ENCODE data around the gene MBNL1. TPM values are rescaled to one million over a fixed set of nuclear protein-coding genes. Genes with fewer than 3 reads are reported as not detected.

The MBNL1 gene
- total RNA-seq, 4 donors from 2014 or later: 353 to 653 (median 495) TPM

- peak in 1 of 2 donors; percentile 90 for TF ChIP-seq EP300 (IDR thresholded peaks at IDR 0.05)
- TF ChIP-seq POLR2A (IDR thresholded peaks at IDR 0.05): peak in 1 of 2 donors; percentile 15
- no peak for TF ChIP-seq CTCF (IDR thresholded peaks at IDR 0.05)
- 1% methylated on average over 33 to 56 of the region's 56 CpGs for WGBS, 2 donors
- Histone ChIP-seq H3K27ac (peak overlapping the region; percentile 99 to 100 (median 99)), H3K4me1 (peaks cover 4 to 61% (median 47%) of the 10 kb centered on the region in 4 donors), H3K36me3 (no peaks in the 10 kb centered on the region), H3K4me3 (peak overlapping the region; percentile 79 to 93 (median 89)), H3K9me3 (no peaks in the 10 kb centered on the region), H3K27me3 (no peaks in the 10 kb centered on the region)
- peak; percentile 26 to 50 for DNase-seq (ENCODE audit: low spot score in 2 of 2)
Observed at GRCh38 chr3:152269056-152269830, 514 bp downstream of the MBNL1 start.

GRCh38 chr3:152269831-152270734 is 1.4 kb downstream of the MBNL1 start:
- Histone ChIP-seq H3K27me3 (no peaks in the 10 kb centered on the region), H3K27ac (peak overlapping the region; percentile 99 to 100 (median 99)), H3K36me3 (no peaks in the 10 kb centered on the region), H3K4me1 (peaks cover 0 to 62% (median 54%) of the 10 kb centered on the region in 4 donors), H3K4me3 (peak overlapping the region; percentile 79 to 93 (median 89)), H3K9me3 (no peaks in the 10 kb centered on the region)
- no peak for DNase-seq (ENCODE audit: low spot score in 2 of 2)
- 0 to 1% methylated on average over 16 of the region's 16 CpGs for WGBS, 2 donors
- TF ChIP-seq CTCF (IDR thresholded peaks at IDR 0.05): no peak
- TF ChIP-seq POLR2A (IDR thresholded peaks at IDR 0.05): peak in 1 of 2 donors; percentile 30

DNA sequence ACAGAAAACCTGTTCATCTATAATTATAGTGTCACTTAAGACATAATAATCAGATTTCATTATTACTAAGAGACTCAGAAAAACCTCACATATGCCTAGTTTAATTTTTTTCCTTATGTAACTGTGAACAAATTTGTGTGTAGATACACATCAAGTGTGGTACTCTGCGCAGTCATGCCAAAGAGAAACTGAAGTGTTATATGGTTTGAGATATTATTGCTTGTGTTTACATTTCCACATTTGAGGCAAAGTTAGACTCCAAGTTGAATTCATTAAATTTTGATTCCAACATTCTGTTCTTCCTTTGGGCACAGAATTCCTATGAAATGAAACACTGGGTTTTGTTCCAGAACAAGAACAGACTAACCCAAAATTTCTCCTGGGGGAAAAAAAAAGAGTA is 2.2 kb downstream of the MBNL1 start:
- no peaks in the 10 kb centered on the region for H3K27me3 ChIP-seq
- TF ChIP-seq EP300 (IDR thresholded peaks at IDR 0.05) (no peak), POLR2A (IDR thresholded peaks at IDR 0.05) (no peak), CTCF (IDR thresholded peaks at IDR 0.05) (no peak)
- DNase-seq (ENCODE audit: low spot score in 2 of 2): no peak
- peaks cover 0 to 58% (median 55%) of the 10 kb centered on the region in 4 donors for H3K4me1 ChIP-seq
- no peaks in the 10 kb centered on the region for H3K36me3 ChIP-seq
- H3K9me3 ChIP-seq: no peaks in the 10 kb centered on the region
- WGBS, 2 donors: 46 to 65% methylated on average over 1 of the region's 1 CpG
- peak overlapping the region; percentile 79 to 93 (median 89) for H3K4me3 ChIP-seq
- peak overlapping the region; percentile 99 to 100 (median 99) for H3K27ac ChIP-seq

DNA sequence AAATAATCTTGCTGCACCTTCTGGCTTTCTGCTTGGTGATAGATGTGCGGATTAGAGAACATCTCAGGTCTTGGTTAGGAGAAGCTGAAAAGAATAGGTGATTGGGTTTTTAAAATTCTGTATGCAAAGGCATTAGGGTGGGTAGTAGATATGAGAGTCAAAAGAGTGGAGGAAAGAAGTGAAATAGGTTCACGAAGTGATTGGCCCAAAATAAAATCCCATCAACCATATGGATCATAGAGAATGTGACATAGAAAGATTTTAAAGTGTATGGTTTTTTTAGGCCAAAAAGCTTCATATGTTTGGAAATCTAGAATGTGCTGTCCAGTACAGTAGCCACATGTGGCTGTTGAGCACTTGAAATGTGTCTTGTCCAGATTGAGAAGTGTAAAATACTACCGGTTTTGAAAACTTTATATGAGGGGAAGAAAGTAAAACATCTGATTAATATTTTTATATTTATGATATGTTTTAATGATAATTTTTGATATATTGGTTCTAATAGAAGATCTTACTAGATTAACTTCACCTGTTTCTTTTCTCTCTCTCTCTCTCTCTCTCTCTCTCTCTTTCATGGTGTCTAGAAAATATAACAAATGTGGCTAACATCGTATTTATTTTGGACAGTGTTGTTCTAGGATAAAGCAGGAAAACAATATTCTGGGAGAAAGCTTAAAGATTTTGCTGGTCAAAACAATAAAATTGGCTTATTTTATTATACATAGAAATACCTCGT is 2.9 kb downstream of the MBNL1 start:
- peak overlapping the region; percentile 79 to 93 (median 89) for H3K4me3 ChIP-seq
- no peak for TF ChIP-seq CTCF (IDR thresholded peaks at IDR 0.05)
- TF ChIP-seq EP300 (IDR thresholded peaks at IDR 0.05): peak in 1 of 2 donors; percentile 8
- peaks cover 0 to 58% (median 54%) of the 10 kb centered on the region in 4 donors for H3K4me1 ChIP-seq
- H3K36me3 ChIP-seq: no peaks in the 10 kb centered on the region
- H3K9me3 ChIP-seq: no peaks in the 10 kb centered on the region
- peak overlapping the region; percentile 99 to 100 (median 99) for H3K27ac ChIP-seq
- no peaks in the 10 kb centered on the region for H3K27me3 ChIP-seq
- no peak for DNase-seq (ENCODE audit: low spot score in 2 of 2)
- WGBS, 2 donors: 42 to 48% methylated on average over 5 of the region's 5 CpGs

All from tibial nerve (tissue), 4 donors.